Left ventricle myocardium inferior (tissue), 1 donor: Measurements from ENCODE around the gene ACTL6B. TPM values are rescaled to one million over a fixed set of nuclear protein-coding genes. Genes with fewer than 3 reads are reported as not detected.

Experiments
- DNase-seq: peaks from one replicate; pipeline ENCODE4 v3.0.0-alpha.2; 2020
- H3K27ac ChIP-seq: fragments of 200-600 bp; replicated peaks from 2 replicates; pipeline ENCODE4 v1.8.0; 2021
- H3K27me3 ChIP-seq: fragments of 200-600 bp; 2 replicates; pipeline ENCODE4 v1.8.0; 2021; ENCODE audit warnings: low read depth
- H3K36me3 ChIP-seq: fragments of 200-600 bp; 2 replicates; pipeline ENCODE4 v1.8.0; 2021
- H3K4me1 ChIP-seq: fragments of 200-600 bp; 2 replicates; pipeline ENCODE4 v1.8.0; 2021
- H3K4me3 ChIP-seq: fragments of 200-600 bp; 2 replicates; pipeline ENCODE4 v1.8.0; 2021; ENCODE audit warnings: mild to moderate bottlenecking, moderate library complexity
- H3K9me3 ChIP-seq: fragments of 200-600 bp; replicated peaks from 2 replicates; pipeline ENCODE4 v1.8.0; 2021
- CTCF ChIP-seq: fragments of 200-600 bp; IDR thresholded peaks from 2 replicates; pipeline ENCODE4 v1.8.0; 2021; ENCODE audit warnings: antibody characterized with exemption, mild to moderate bottlenecking, borderline replicate concordance
- intact Hi-C: fragments of 100-400 bp; cut with micrococcal nuclease; formaldehyde crosslinking; loops from one replicate; pipeline ENCODE4 v1.11.0; 2022
- total RNA-seq: library from RNA; stranded (reverse); fragmentation: NEBNext Ultra II Directional; extraction: Animal tissue kit (Norgen Biotek cat#: 25700); gene quantifications from one replicate; pipeline ENCODE4 v1.2.1, GENCODE V29; 2021
- donor health status: DM: no; HTN: yes; CAD: no; lungs with severe emphysema.

ACTL6B gene
- total RNA-seq, 1 donor from 2014 or later, result not detected

GRCh38 chr7:100689230-100690135 is 33.2 kb upstream of the ACTL6B start:
- H3K27ac ChIP-seq, result no peak overlapping the region
- H3K27me3 ChIP-seq, result no peaks in the 10 kb centered on the region
- H3K36me3 ChIP-seq, result peaks cover 48% of the 10 kb centered on the region
- peaks cover 63% of the 10 kb centered on the region for H3K4me1 ChIP-seq
- H3K4me3 ChIP-seq, result no peak overlapping the region
- DNase-seq, result peak; percentile 17
- intact Hi-C loops, result loop anchor here (10.0 kb wide), 1 partner anchor 105 kb away; the partner anchor contains the start of genes FBXO24 and LRCH4
- TF ChIP-seq CTCF, result no peak
- no peaks in the 10 kb centered on the region for H3K9me3 ChIP-seq

GRCh38 chr7:100688326-100688860 is 32.1 kb upstream of the ACTL6B start:
- peaks cover 59% of the 10 kb centered on the region for H3K4me1 ChIP-seq
- no peak overlapping the region for H3K27ac ChIP-seq
- no peak for TF ChIP-seq CTCF
- no peaks in the 10 kb centered on the region for H3K9me3 ChIP-seq
- H3K36me3 ChIP-seq, result peaks cover 59% of the 10 kb centered on the region
- intact Hi-C loops, result no loop called here
- H3K4me3 ChIP-seq, result no peak overlapping the region
- H3K27me3 ChIP-seq, result no peaks in the 10 kb centered on the region
- DNase-seq, result no peak

- Histone ChIP-seq H3K4me3 (no peak overlapping the region), H3K27me3 (no peaks in the 10 kb centered on the region), H3K27ac (no peak overlapping the region), H3K9me3 (no peaks in the 10 kb centered on the region), H3K36me3 (peaks cover 65% of the 10 kb centered on the region), H3K4me1 (peaks cover 53% of the 10 kb centered on the region)
- TF ChIP-seq CTCF, result no peak
- DNase-seq, result no peak
- intact Hi-C loops, result no loop called here
Observed at GRCh38 chr7:100687751-100688300, 31.6 kb upstream of the ACTL6B start.

- Histone ChIP-seq H3K36me3 (peaks cover 70% of the 10 kb centered on the region), H3K9me3 (no peaks in the 10 kb centered on the region), H3K4me1 (peaks cover 47% of the 10 kb centered on the region), H3K4me3 (no peak overlapping the region), H3K27ac (no peak overlapping the region), H3K27me3 (no peaks in the 10 kb centered on the region)
- no peak for TF ChIP-seq CTCF
- no peak for DNase-seq
- intact Hi-C loops, result no loop called here
Observed at GRCh38 chr7:100687261-100687660, 31.0 kb upstream of the ACTL6B start.

GRCh38 chr7:100686822-100687211 is 30.6 kb upstream of the ACTL6B start:
- no peaks in the 10 kb centered on the region for H3K27me3 ChIP-seq
- no peak for DNase-seq
- H3K4me1 ChIP-seq, result peaks cover 43% of the 10 kb centered on the region
- H3K9me3 ChIP-seq, result no peaks in the 10 kb centered on the region
- intact Hi-C loops, result no loop called here
- no peak for TF ChIP-seq CTCF
- H3K36me3 ChIP-seq, result peaks cover 75% of the 10 kb centered on the region
- no peak overlapping the region for H3K4me3 ChIP-seq
- H3K27ac ChIP-seq, result no peak overlapping the region
